HepG2 (cell line): ENCODE data around the gene KIF24. TPM values are rescaled to one million over a fixed set of nuclear protein-coding genes. Genes with fewer than 3 reads are reported as not detected.

Source experiments
- ARNT ChIP-seq: fragments of 450-650 bp; IDR thresholded peaks from 2 replicates; pipeline ENCODE4 v1.6.1; 2017
- ASH2L ChIP-seq: fragments of 300-600, 200-600 bp; sonication (generic); IDR thresholded peaks from 2 replicates; pipeline ENCODE4 v1.7.0; 2017; ENCODE audit warnings: low read depth, mild to moderate bottlenecking, moderate library complexity, mixed read lengths, low read length; ENCODE audit not compliant: insufficient read length
- CCDC6 ChIP-seq: sonication (generic); formaldehyde crosslinking; IDR thresholded peaks from 2 replicates; pipeline ENCODE4 v1.8.1; 2022; ENCODE audit warnings: mild to moderate bottlenecking, missing genetic modification reagents, moderate library complexity
- DMAP1 ChIP-seq: IDR thresholded peaks from 2 replicates; pipeline ENCODE4 v1.6.1; 2016
- ETV5 ChIP-seq: IDR thresholded peaks from 2 replicates; pipeline ENCODE4 v1.6.1; 2018; ENCODE audit warnings: missing biosample characterization, missing genetic modification reagents, inconsistent platforms, borderline replicate concordance
- GTF2F1 ChIP-seq: fragments of 150-350 bp; IDR thresholded peaks from 2 replicates; pipeline ENCODE4 v1.6.1; 2014; ENCODE audit warnings: low read length
- JDP2 ChIP-seq: sonication (generic); formaldehyde crosslinking; IDR thresholded peaks from 2 replicates; pipeline ENCODE4 v1.8.1; 2022; ENCODE audit warnings: missing genetic modification reagents, borderline replicate concordance
- KAT8 ChIP-seq: IDR thresholded peaks from 2 replicates; pipeline ENCODE4 v1.6.1; 2016; ENCODE audit warnings: missing genetic modification reagents, missing compliant biosample characterization
- KLF11 ChIP-seq: IDR thresholded peaks from 2 replicates; pipeline ENCODE4 v1.6.1; 2016; ENCODE audit warnings: missing compliant biosample characterization
- MEIS1 ChIP-seq: sonication (generic); formaldehyde crosslinking; IDR thresholded peaks from 2 replicates; pipeline ENCODE4 v1.9.0; 2021; ENCODE audit warnings: mild to moderate bottlenecking, missing genetic modification reagents, moderate library complexity, borderline replicate concordance
- MLLT10 ChIP-seq: sonication (generic); formaldehyde crosslinking; IDR thresholded peaks from 2 replicates; pipeline ENCODE4 v1.4.0; 2020; ENCODE audit warnings: missing genetic modification reagents
- MYC ChIP-seq: sonication (generic); formaldehyde crosslinking; IDR thresholded peaks from 2 replicates; pipeline ENCODE4 v1.9.0; 2021; ENCODE audit warnings: missing genetic modification reagents, borderline replicate concordance
- NFKBIZ ChIP-seq: IDR thresholded peaks from 2 replicates; pipeline ENCODE4 v1.6.1; 2018; ENCODE audit warnings: missing genetic modification reagents, missing compliant biosample characterization
- NR2F2 ChIP-seq: IDR thresholded peaks from 2 replicates; pipeline ENCODE4 v1.6.1; 2012; ENCODE audit warnings: low read depth, inconsistent platforms, borderline replicate concordance
- POLR2G ChIP-seq: fragments of 200-400 bp; formaldehyde crosslinking; IDR thresholded peaks from 2 replicates; pipeline ENCODE4 v1.6.1; 2018; ENCODE audit warnings: mild to moderate bottlenecking, low read depth, low read length, moderate library complexity
- SNAI1 ChIP-seq: sonication (generic); formaldehyde crosslinking; IDR thresholded peaks from 2 replicates; pipeline ENCODE4 v1.5.0; 2020; ENCODE audit warnings: mild to moderate bottlenecking, missing genetic modification reagents, borderline replicate concordance
- SP1 ChIP-seq, 2 experiments: fragments of 450-650 bp in 1 of 2; sonication (generic) in 1 of 2; formaldehyde crosslinking in 1 of 2; IDR thresholded peaks; 2 replicates each; pipeline versions ENCODE4 v1.4.0 to v1.6.1; 2016 to 2020; ENCODE audit warnings: missing genetic modification reagents in 1 of 2
- SP2 ChIP-seq: sonication (generic); formaldehyde crosslinking; IDR thresholded peaks from 2 replicates; pipeline ENCODE4 v1.5.1; 2020; ENCODE audit warnings: mild to moderate bottlenecking, missing genetic modification reagents
- TSC22D2 ChIP-seq: sonication (generic); formaldehyde crosslinking; IDR thresholded peaks from 2 replicates; pipeline ENCODE4 v1.5.1; 2020; ENCODE audit warnings: missing genetic modification reagents, mild to moderate bottlenecking, borderline replicate concordance
- ZC3H13 ChIP-seq: sonication (generic); formaldehyde crosslinking; IDR thresholded peaks from 2 replicates; pipeline ENCODE4 v1.8.1; 2023; ENCODE audit warnings: mild to moderate bottlenecking, missing genetic modification reagents, moderate library complexity
- ZFP90 ChIP-seq: sonication (generic); formaldehyde crosslinking; IDR thresholded peaks from 2 replicates; pipeline ENCODE4 v1.8.0; 2022; ENCODE audit warnings: missing genetic modification reagents, mild to moderate bottlenecking, inconsistent platforms, borderline replicate concordance
- ZNF235 ChIP-seq: sonication (generic); formaldehyde crosslinking; IDR thresholded peaks from 2 replicates; pipeline ENCODE4 v1.8.1; 2023; ENCODE audit warnings: mild to moderate bottlenecking, missing genetic modification reagents, borderline replicate concordance
- ZNF354B ChIP-seq: sonication (generic); formaldehyde crosslinking; IDR thresholded peaks from 2 replicates; pipeline ENCODE4 v1.8.0; 2022; ENCODE audit warnings: mild to moderate bottlenecking, missing genetic modification reagents
- ZNF7 ChIP-seq: IDR thresholded peaks from 2 replicates; pipeline ENCODE4 v1.6.1; 2016; ENCODE audit warnings: missing biosample characterization, missing genetic modification reagents
- polyA plus RNA-seq, 8 experiments: library from polyadenylated mRNA; depleted of rRNA in 3 of 8; stranded (reverse) in 7 of 8; unstranded in 1 of 8; fragments of >200 nt; fragmentation: Illumina TruSeq in 4 of 8; extraction: Trizol in 4 of 8; gene quantifications; 2 replicates each; pipeline versions ENCODE4 v1.2.1 to v1.2.3, GENCODE V29; 2011 to 2016; ENCODE audit warnings: low read depth in 4 of 8, missing spikeins in 1 of 8, mixed read lengths in 1 of 8; ENCODE audit not compliant: insufficient read depth in 1 of 8
- total RNA-seq, 5 experiments: library from RNA; depleted of rRNA; stranded (reverse); fragments of >200 nt; fragmentation: Illumina TruSeq; extraction: Trizol; gene quantifications; 2 replicates each; pipeline ENCODE4 v1.2.3, GENCODE V29; 2016; ENCODE audit warnings: low read depth in 1 of 5
- TF ChIP-seq, protein P1 (sequence below): sonication (generic); formaldehyde crosslinking; conservative IDR thresholded peaks from 2 replicates; pipeline ENCODE4 v1.8.0; 2022; ENCODE audit warnings: mild to moderate bottlenecking, moderate library complexity, missing genetic modification reagents
- TF ChIP-seq, protein P2 (sequence below): sonication (generic); formaldehyde crosslinking; IDR thresholded peaks from 2 replicates; pipeline ENCODE4 v1.4.0; 2020; ENCODE audit warnings: mild to moderate bottlenecking, missing genetic modification reagents
- TF ChIP-seq, protein P3 (sequence below): sonication (generic); formaldehyde crosslinking; conservative IDR thresholded peaks from 2 replicates; pipeline ENCODE4 v1.4.0; 2020; ENCODE audit warnings: missing genetic modification reagents

KIF24 gene
- total and polyA plus RNA-seq, 2 of the 13 experiments (the other 11 are each of a cell fraction or from before 2014, with no cell fraction given) = 1.1 to 3.0 TPM

DNA sequence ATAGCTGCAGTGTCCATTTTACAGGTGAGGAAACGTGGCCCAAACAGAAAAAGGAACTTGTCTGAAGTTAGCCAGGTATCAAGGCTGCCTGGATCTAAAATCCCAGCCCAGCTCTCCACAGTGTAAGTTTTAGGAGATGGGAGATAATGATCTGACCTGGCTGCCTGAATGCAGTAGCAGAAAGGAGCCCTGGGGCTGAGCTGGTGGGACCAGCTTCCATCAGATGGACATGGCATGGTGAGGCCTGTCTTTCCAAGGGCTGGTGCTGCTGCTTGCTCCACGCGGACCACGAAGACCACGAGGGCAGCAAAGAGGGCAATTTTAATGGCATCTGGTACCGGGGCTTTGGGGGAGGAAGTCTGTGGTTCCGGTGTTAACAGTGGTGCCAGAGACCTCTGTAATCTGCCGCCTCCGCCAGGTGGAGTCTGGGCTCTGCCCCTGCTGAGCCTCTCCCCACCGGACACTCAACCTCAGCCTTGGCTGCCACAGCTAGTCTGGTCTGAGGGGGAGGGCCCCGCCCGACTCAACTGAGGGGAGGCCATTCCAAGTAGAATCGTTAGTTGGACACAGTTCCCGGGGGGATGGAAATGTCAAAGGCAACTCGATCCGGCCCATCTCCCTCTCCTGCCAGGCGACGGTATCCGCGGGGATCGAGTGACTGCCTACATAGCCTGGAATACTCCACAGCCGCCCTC lies 47.0 kb upstream of the KIF24 start (continued):
- TF ChIP-seq, protein P1, sequence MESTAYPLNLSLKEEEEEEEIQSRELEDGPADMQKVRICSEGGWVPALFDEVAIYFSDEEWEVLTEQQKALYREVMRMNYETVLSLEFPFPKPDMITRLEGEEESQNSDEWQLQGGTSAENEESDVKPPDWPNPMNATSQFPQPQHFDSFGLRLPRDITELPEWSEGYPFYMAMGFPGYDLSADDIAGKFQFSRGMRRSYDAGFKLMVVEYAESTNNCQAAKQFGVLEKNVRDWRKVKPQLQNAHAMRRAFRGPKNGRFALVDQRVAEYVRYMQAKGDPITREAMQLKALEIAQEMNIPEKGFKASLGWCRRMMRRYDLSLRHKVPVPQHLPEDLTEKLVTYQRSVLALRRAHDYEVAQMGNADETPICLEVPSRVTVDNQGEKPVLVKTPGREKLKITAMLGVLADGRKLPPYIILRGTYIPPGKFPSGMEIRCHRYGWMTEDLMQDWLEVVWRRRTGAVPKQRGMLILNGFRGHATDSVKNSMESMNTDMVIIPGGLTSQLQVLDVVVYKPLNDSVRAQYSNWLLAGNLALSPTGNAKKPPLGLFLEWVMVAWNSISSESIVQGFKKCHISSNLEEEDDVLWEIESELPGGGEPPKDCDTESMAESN (CRISPR knock-in tag) = peak; percentile 22; the same call in 1 of the 2 replicates
- TF ChIP-seq TSC22D2 (CRISPR knock-in tag) (no peak), MEIS1 (no peak), NR2F2 (no peak), ZNF7 (CRISPR knock-in tag) (no peak), ZFP90 (no peak), MLLT10 (CRISPR knock-in tag) (no peak), NFKBIZ (CRISPR knock-in tag) (no peak), DMAP1 (CRISPR knock-in tag) (no peak), ARNT (no peak), KLF11 (CRISPR knock-in tag) (no peak), CCDC6 (CRISPR knock-in tag) (no peak), ETV5 (CRISPR knock-in tag) (peak; percentile 39; the same call in 1 of the 2 replicates), GTF2F1 (no peak), SNAI1 (CRISPR knock-in tag) (no peak), SP2 (CRISPR knock-in tag) (no peak), SP1 (IDR thresholded peaks at IDR 0.05) (no peak), SP1 (CRISPR knock-in tag; IDR thresholded peaks at IDR 0.05) (no peak), POLR2G (no peak), ASH2L (no peak), ZC3H13 (CRISPR knock-in tag) (no peak; the same call in 1 of the 2 replicates), MYC (CRISPR knock-in tag) (0 out of 2 replicates have a peak, but pooled peaks have one; percentile 16), ZNF235 (CRISPR knock-in tag) (no peak), JDP2 (CRISPR knock-in tag) (no peak), ZNF354B (CRISPR knock-in tag) (0 out of 2 replicates have a peak, but pooled peaks have one; percentile 59), KAT8 (CRISPR knock-in tag) (no peak)
- TF ChIP-seq, protein P2, sequence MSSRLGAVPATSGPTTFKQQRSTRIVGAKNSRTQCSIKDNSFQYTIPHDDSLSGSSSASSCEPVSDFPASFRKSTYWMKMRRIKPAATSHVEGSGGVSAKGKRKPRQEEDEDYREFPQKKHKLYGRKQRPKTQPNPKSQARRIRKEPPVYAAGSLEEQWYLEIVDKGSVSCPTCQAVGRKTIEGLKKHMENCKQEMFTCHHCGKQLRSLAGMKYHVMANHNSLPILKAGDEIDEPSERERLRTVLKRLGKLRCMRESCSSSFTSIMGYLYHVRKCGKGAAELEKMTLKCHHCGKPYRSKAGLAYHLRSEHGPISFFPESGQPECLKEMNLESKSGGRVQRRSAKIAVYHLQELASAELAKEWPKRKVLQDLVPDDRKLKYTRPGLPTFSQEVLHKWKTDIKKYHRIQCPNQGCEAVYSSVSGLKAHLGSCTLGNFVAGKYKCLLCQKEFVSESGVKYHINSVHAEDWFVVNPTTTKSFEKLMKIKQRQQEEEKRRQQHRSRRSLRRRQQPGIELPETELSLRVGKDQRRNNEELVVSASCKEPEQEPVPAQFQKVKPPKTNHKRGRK (CRISPR knock-in tag) = no peak
- TF ChIP-seq, protein P3, sequence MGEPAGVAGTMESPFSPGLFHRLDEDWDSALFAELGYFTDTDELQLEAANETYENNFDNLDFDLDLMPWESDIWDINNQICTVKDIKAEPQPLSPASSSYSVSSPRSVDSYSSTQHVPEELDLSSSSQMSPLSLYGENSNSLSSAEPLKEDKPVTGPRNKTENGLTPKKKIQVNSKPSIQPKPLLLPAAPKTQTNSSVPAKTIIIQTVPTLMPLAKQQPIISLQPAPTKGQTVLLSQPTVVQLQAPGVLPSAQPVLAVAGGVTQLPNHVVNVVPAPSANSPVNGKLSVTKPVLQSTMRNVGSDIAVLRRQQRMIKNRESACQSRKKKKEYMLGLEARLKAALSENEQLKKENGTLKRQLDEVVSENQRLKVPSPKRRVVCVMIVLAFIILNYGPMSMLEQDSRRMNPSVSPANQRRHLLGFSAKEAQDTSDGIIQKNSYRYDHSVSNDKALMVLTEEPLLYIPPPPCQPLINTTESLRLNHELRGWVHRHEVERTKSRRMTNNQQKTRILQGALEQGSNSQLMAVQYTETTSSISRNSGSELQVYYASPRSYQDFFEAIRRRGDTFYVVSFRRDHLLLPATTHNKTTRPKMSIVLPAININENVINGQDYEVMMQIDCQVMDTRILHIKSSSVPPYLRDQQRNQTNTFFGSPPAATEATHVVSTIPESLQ = no peak
